ENCODE data around the gene ARID1B. TPM values are rescaled to one million over a fixed set of nuclear protein-coding genes. Genes with fewer than 3 reads are reported as not detected.
"Not testable (repeated sequence)": the region's sequence is repeated elsewhere in the genome, so short reads cannot be mapped to it uniquely, and the experiment has no call there.

Gene ARID1B
- total RNA-seq, 1 donor from 2014 or later = 97.2 TPM

GRCh38 chr6:156938143-156938542 is 161.0 kb downstream of the ARID1B start:
- no peaks in the 10 kb centered on the region for H3K9me3 Mint-ChIP-seq

GRCh38 chr6:156940221-156940620 is 163.0 kb downstream of the ARID1B start:
- DNase-seq (ENCODE audit: extremely low spot score, unreplicated experiment) = no peak
- Mint-ChIP-seq H3K4me3 (peak overlapping the region; percentile 2), H3K27ac (no peak overlapping the region), H3K9me3 (no peaks in the 10 kb centered on the region), H3K36me3 (peaks cover 17% of the 10 kb centered on the region), H3K4me1 (ENCODE audit: unreplicated experiment) (peaks cover 35% of the 10 kb centered on the region), H3K27me3 (no peaks in the 10 kb centered on the region)
- no peak for TF ChIP-seq CTCF (conservative IDR thresholded peaks at IDR 0.05)

More at GRCh38 chr6:156938143-156938542, 161.0 kb downstream of the ARID1B start:
- H3K4me1 Mint-ChIP-seq (ENCODE audit: unreplicated experiment) = peaks cover 39% of the 10 kb centered on the region
- TF ChIP-seq CTCF (conservative IDR thresholded peaks at IDR 0.05) = no peak
- no peak for DNase-seq (ENCODE audit: extremely low spot score, unreplicated experiment)
- H3K27me3 Mint-ChIP-seq = no peaks in the 10 kb centered on the region
- H3K36me3 Mint-ChIP-seq = peaks cover 21% of the 10 kb centered on the region
- no peak overlapping the region for H3K4me3 Mint-ChIP-seq
- H3K27ac Mint-ChIP-seq = no peak overlapping the region

- H3K4me1 Mint-ChIP-seq (ENCODE audit: unreplicated experiment) = peaks cover 45% of the 10 kb centered on the region
- no peak for DNase-seq (ENCODE audit: extremely low spot score, unreplicated experiment)
- no peaks in the 10 kb centered on the region for H3K27me3 Mint-ChIP-seq
- no peaks in the 10 kb centered on the region for H3K9me3 Mint-ChIP-seq
- peaks cover 8% of the 10 kb centered on the region for H3K36me3 Mint-ChIP-seq
- TF ChIP-seq CTCF (conservative IDR thresholded peaks at IDR 0.05) = no peak
- H3K4me3 Mint-ChIP-seq = no peak overlapping the region
- H3K27ac Mint-ChIP-seq = no peak overlapping the region
Observed at GRCh38 chr6:156942266-156942665, 165.1 kb downstream of the ARID1B start.

GRCh38 chr6:156943166-156943565 is 166.0 kb downstream of the ARID1B start:
- Mint-ChIP-seq H3K4me3 (no peak overlapping the region), H3K36me3 (peaks cover 5% of the 10 kb centered on the region), H3K27ac (no peak overlapping the region), H3K27me3 (no peaks in the 10 kb centered on the region), H3K4me1 (ENCODE audit: unreplicated experiment) (peaks cover 44% of the 10 kb centered on the region), H3K9me3 (no peaks in the 10 kb centered on the region)
- no peak for DNase-seq (ENCODE audit: extremely low spot score, unreplicated experiment)
- TF ChIP-seq CTCF (conservative IDR thresholded peaks at IDR 0.05) = peak; percentile 37

- Mint-ChIP-seq H3K4me3 (no peak overlapping the region), H3K4me1 (ENCODE audit: unreplicated experiment) (peaks cover 43% of the 10 kb centered on the region), H3K9me3 (no peaks in the 10 kb centered on the region), H3K27me3 (no peaks in the 10 kb centered on the region), H3K27ac (no peak overlapping the region), H3K36me3 (peaks cover 5% of the 10 kb centered on the region)
- DNase-seq (ENCODE audit: extremely low spot score, unreplicated experiment) = no peak
- TF ChIP-seq CTCF (conservative IDR thresholded peaks at IDR 0.05) = no peak
Observed at GRCh38 chr6:156943816-156944215, 166.6 kb downstream of the ARID1B start.

- Mint-ChIP-seq H3K9me3 (no peaks in the 10 kb centered on the region), H3K27ac (no peak overlapping the region), H3K4me1 (ENCODE audit: unreplicated experiment) (peaks cover 49% of the 10 kb centered on the region), H3K27me3 (no peaks in the 10 kb centered on the region), H3K4me3 (no peak overlapping the region), H3K36me3 (peaks cover 5% of the 10 kb centered on the region)
- no peak for DNase-seq (ENCODE audit: extremely low spot score, unreplicated experiment)
- no peak for TF ChIP-seq CTCF (conservative IDR thresholded peaks at IDR 0.05)
Observed at GRCh38 chr6:156944412-156944811, 167.2 kb downstream of the ARID1B start.

- H3K27ac Mint-ChIP-seq = peak overlapping the region; percentile 44
- not testable (repeated sequence) for H3K4me3 Mint-ChIP-seq; H3K27me3 Mint-ChIP-seq; H3K9me3 Mint-ChIP-seq; H3K36me3 Mint-ChIP-seq; DNase-seq (ENCODE audit: extremely low spot score, unreplicated experiment)
- H3K4me1 Mint-ChIP-seq (ENCODE audit: unreplicated experiment) = peaks cover 42% of the 10 kb centered on the region
Observed at GRCh38 chr6:156945789-156946172, 168.6 kb downstream of the ARID1B start.
